Medulla oblongata (tissue), 1 donor: ENCODE measurements around the gene IMP3.
"Not testable (repeated sequence)": the region's sequence is repeated elsewhere in the genome, so short reads cannot be mapped to it uniquely, and the experiment has no call there.

Experiments used
- DNase-seq: peaks from one replicate; pipeline ENCODE4 v3.0.0-alpha.2; 2015; ENCODE audit errors: extremely low spot score

IMP3 gene

DNA sequence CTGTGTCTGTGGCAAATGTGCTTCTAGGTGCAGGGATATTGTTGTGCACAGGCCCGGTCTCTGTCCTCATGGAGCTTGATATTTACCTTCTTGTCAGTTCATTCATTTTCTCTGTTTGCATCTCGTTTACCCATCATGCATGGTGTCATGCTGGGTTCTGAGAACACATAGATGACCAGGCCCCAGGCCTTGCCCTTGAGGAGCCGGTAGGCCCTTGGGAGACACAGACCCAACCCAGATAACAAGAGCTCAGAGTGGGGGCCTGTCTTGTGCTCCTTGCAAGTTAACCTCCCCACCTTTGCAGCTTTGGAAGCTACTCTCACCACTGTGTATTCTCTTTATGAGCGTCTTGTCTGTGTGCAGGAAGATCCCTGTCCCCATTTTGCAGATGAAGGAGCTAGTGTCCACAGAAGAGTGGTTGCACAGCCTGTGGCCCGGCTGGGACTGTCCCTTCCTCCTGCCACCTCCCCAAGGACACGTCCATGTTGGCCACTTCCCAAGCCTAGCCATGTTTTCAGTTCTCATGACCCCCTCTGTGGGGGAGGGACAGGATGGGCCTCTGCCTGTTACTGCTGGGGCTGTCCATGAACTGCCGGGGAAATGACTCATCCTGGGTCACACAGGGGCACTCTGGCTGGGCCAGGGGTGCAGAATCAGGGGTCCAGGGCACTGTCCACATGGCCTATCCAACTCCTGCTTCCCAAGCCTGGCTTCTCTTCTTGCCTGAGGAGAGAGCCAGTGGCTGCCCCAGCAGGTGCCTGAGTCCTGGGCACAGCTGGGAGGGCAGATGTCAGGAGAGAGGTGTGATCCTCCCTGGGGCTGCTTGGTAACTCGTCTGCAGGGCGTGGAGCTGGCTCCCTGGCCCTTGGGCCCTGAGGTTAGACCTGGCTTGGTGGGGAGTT lies 11.1 kb upstream of the IMP3 start:
- DNase-seq, result no peak

DNA sequence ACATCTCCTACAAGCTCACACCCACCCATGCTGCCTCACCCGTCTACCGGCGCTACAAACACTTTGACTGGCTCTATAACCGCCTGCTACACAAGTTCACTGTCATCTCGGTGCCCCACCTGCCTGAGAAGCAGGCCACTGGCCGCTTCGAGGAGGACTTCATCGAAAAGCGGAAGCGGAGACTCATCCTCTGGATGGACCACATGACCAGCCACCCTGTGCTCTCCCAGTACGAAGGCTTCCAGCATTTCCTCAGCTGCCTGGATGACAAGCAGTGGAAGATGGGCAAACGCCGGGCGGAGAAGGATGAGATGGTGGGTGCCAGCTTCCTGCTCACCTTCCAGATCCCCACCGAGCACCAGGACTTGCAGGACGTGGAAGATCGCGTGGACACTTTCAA lies 9.8 kb upstream of the IMP3 start:
- no peak for DNase-seq

DNA sequence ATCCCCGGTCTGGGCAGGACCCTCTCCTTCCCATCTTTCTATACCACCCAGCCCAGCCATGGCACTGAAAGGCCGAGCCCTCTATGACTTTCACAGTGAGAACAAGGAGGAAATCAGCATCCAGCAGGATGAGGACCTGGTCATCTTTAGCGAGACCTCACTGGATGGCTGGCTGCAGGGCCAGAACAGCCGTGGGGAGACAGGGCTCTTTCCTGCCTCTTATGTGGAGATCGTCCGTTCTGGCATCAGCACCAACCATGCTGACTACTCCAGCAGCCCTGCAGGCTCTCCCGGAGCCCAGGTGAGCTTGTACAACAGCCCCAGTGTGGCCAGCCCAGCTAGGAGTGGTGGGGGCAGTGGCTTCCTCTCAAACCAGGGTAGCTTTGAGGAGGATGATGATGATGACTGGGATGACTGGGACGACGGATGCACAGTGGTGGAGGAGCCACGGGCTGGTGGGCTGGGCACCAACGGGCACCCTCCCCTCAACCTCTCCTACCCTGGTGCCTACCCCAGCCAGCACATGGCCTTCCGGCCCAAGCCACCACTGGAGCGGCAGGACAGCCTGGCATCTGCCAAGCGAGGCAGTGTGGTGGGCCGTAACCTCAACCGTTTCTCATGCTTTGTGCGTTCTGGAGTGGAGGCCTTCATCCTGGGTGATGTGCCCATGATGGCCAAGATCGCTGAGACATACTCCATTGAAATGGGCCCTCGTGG lies 9.2 kb upstream of the IMP3 start:
- DNase-seq, result no peak

DNA sequence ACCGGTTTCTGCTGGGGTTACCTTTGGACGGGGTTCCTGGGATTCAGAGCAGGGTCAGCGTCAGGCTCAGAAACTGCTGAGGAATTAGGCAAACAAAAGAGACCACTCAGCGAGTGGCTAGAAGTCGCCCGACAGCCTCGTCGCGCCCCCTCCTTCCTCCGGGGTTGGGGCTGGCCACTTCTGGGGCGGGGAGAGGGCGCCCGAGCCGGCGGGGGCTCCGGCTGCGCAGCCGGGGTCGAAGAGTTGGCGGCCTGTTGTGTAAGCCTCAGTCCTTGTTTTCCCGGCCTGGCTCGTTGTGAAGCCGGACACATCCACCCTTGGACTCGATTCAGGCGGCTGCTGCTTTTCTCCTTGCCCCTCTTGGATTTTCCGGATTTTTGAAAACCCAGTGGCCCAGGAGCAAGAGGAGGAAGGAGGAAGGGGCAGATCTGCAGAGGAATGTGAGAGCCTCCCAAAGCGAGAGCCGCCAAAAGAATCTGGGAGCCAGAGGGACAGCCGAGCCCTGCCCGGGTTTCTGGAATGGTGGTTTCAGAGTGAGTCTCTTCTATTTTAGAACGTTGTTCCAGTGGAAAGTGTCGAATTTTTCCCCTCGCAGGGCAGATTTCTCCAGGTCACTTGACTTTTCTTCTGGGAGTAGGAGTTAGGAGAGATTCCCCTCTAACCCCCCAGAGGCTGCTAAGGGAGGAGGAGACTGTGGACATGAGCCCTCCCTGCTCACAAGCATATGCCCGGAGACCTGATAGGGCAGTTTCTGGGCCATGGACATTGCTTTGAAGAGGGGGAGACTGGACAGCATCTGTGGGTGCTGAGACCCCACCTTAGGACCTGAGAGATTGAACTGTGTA lies 8.4 kb upstream of the IMP3 start:
- peak; percentile 49 for DNase-seq

DNA sequence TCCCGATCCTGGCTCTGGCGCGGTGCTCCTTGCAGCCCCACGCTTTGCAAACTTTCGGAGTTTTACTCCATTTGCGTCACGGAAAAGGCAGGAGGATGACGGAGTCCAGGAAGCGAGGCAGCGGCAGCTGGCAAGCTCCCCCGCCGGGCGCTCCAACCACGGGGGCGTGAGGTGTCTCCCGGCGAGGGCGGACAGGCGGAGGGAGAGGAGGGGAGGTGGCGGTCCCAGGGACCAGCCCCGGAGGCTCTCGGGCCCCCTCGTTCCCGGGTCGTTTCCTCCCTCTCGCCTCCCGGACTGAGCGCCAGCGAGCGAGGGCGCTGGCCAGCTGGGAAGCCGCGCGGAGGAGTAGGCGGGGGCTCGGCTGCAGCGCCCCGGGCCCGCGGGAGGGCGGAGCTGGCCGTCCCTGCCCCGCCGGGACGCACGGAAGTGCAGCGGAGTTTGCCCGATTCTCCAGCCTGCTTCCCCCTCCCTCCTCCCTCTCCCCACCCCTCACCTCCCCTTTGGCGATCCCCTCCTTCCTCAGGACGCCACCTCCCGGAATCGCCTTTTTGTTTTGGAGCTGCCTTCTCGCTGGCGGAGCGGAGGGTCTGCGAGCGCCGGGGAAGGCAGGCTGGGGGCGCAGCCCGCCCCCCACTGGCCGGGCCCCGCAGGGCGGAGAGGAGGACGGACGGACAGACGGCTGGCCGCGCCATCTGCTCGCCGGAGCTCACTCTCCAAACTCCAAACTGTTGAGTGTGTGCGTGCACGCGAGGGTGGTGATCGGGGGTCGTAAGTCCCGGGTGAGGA lies 7.5 kb upstream of the IMP3 start, which contains the start of gene SNX33:
TSS of gene SNX33 (plus strand) at position 543 of the 786 bp plus-strand sequence. CDS start 1,191 bp downstream, outside the sequence.
- DNase-seq, result peak; percentile 64

DNA sequence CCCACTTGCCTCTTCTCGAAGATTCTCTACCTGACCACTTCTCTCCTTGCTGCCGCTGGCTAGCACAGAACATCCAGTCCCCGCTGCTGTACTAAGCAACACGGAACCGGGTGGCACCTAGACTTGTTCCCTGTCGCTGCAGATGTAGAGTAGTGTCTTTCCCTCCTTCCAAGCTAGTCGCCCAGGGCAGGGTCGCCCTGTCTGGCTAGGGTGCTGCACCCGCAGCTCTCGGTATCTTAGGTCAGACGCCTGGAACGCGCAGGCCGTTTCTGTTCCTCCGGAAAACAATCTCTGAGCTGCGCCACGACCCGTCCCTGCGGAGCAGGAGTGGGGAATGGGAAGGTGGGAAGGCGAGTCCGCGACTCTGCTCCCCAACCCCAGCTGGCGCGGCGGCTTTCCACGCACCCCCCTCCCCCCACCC lies 6.9 kb upstream of the IMP3 start:
- peak; percentile 26 for DNase-seq

DNA sequence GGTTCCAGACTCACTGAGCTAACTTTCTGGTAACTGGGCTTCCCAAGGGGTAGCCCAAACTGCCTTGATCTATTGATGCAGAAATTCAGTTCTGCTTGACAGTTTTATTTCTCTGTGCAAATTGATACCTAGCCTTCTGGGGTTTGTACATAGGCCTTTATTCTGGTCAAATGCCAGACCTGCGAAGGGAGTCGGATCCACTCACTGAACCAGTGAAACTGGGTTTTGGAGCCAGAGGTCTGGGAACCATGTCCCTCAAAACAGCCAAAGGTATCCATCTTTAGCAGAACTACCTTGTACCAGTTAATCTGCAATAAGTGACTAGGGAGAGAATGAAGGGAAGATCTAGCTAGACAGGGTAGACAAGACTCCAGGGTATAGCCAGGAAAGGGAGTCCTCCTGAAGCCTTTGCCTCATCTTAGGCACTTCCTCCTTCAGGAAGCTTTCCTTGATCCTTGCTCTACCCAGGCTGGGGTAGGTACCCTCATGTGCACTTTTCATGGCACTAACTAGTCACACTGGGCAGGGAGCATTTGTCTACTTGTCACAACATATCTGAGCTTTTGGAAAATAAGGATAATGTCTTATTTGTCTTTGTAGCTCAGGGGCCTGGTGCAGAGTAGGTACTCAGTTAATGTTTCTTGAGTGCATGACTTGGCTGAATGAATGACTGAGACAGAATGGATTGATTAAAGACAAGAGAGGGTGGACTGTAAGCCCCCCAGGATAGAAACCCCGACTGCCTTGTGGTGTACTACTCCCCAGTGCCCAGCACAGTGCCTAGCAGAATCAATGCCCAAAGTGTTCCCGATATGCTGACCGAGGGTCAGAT lies 6.3 kb upstream of the IMP3 start:
- DNase-seq, result no peak

DNA sequence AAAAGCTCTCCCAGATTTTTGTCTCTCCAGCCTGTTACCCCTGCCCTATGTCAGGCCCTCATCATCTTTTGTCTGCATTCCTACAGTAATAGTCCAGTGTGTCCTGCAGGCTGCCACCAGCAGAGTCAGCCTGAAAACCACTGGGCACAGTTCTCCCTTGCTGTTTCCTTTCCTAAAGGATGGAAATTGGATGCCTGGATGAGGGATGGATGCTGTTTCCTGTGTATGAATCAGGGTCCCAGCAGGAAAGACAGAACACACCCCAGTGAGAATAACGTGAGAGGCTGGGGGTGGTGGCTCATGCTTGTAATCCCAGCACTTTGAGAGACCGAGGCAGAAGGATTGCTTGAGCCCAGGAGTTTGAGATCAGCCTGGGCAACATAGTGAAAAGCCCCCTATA lies 4.4 kb upstream of the IMP3 start:
- DNase-seq, result no peak

DNA sequence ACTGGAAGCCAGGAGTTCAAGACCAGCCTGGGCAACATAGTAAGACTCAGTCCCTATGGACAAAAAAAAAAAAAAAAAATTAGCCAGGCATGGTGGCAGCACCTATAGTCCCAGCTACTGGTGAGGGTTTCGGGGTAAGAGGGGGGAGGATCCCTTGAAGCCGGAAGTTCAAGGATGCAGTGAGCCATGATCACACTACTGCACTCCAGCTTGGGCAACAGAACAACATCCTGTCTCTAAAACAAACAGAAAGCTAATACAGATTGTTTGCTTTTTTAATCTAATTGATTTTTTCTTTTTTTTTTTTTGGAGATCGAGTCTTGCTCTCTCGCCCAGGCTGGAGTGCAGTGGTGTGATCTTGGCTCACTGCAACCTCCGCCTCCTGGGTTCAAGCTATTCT lies 1.6 kb upstream of the IMP3 start:
- no peak for DNase-seq

DNA sequence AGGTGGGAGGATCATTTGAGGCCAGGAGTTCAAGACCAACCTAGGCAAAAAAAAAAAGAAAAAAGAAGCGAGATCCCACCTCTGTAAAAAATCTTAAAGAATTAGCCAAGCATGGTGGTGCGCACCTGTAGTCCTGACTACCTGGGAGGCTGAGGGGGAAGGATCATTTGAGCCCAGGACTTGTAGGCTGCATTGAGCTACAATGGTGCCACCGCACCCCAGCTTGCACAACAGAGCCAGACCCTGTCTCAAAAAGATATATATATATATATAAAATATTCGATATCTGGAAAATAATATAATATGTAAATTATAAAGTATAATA lies 1.1 kb upstream of the IMP3 start:
- no peak for DNase-seq

DNA sequence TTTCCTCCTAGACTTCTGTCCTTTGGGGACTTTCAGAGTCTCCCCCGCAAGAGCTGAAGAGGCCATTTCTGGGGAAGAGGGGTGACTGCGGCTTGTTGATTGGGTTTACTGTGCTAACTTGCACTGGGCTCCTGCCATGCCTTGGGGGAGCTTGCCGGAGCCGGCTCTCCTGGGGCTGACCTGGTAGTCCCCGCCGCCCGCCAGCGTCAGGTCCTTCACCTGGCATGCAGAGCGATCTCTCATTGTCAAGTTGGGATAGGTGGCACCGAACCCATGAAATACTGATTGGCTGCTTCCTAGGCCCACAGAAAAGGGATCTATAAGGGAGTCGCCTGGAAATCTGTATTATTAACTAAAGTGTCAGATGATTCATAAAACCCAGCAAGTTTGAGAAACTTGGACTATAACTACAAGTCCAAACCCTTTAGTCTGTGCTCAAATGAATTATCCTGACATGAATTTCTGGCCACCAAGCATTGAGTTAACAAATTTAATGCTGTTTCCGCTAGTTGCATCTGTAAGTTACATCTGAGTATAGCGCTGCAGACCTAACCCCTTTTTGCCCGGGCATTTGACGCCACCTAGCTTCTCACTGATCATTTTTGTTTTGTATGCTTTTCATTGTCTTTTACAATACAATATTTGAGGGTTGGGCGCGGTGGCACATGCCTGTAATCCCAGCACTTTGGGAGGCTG lies 607 bp upstream of the IMP3 start:
- peak; percentile 37 for DNase-seq

DNA sequence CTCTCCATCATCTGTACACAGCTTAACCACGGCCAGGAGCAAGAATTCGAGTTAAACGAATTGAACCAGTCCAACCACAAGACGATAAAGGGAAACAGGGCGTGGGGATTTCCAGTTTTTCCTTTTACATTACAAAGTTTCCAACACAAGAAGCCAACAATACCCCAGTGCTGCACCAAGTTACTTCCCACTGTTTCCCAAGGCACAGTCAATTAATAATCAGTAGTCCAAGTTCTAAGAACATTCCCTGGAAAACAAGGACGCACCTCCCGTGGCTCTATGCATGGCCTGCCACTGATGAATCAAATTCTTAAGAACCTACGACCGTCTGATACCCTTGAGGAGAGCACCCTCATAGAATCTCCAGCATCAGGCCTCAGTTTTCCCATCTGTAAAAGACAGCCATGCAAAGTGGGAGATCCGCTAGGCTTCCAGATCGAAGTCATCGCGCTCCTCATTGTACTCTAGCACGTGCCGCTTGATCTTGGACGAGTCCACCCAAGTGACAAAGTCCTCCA lies 774 bp downstream of the IMP3 start:
- DNase-seq, result no peak

DNA sequence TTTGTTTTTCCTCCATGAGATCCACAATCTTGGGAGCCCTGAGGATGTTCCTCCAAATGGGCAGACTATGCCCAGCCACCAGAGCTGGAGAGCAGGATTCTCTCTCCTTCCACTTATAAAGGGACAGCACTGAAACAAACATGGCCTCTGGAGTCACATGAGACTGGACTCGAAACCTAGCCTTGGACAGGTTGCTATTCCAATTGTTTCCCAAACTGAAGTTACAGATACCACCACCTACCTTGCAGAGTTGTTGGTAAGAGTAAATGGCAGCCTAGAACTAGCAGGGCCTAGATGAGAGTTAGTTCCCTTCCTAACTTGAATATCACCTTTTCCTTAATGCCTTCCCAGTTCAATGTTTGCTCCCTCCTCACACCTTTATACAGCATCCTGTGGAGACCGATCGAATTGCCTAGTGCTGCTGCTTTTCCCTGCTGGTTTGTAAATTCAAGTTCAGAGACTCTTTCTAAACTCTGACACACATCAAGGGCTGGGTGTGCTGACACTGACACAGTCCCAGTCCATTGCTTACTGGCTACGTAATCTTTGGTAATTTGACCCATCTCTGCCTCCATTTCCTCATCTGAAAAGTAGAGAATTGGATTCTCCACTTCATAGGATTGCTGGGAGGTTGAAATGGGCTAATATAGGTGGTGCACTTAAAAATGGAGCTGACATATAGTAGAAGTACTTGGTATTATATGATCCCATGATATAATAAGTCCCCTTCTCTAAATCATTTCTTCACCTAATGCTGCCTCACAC lies 2.6 kb downstream of the IMP3 start:
- DNase-seq, result no peak

DNA sequence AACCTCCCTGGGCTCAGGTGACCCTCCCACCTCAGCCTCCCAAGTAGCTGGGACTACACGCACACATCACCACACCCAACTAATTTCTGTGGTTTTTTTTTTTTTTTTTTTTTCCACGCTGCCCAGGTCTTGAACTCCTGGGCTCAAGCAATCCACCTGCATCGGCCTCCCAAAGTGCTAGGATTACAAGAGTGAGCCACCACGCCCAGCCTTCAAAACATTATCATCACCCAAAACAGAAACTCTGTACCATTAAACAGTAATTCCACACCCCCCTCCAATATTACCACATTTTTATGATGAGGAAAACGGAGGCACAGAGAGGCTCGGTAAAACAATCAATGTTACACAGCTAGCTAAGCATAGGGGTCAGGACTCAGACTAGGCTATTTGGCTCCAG lies 4.0 kb downstream of the IMP3 start:
- no peak for DNase-seq

DNA sequence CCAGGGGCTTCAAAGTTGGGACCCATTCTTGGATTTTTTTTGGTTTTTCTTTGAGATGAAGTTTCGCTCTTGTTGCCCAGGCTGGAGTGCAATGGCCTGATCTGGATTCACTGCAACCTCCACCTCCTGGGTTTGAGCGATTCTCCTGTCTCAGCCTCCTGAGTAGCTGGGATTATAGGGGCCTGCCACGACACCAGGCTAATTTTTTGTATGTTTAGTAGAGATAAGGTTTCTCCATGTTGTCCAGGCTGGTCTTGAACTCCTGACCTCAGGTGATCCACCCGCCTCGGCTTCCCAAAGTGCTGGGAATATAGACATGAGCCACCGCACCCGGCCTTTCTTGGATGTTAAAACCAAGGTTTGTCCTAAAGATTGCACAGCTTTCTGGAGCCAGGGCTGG lies 6.1 kb downstream of the IMP3 start:
- not testable (repeated sequence) for DNase-seq

DNA sequence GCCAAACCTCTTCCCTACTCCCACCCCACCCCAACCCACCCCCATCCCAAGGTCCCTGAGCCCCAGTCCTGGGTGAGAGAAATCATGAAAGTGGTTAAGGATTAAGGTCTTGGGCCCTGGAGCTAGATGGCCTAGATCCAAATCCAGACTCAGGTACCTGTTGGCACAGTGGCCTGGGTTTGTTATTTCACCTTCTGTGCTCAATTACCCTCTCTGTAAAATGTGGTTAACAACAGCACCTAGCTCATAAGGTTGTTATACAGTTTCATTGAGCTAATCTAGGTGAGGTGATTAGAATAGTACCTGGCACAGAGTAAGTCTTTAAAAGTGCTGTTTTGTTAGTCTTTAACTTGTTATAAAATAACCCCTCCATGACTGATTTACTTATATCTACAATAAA lies 8.1 kb downstream of the IMP3 start:
- no peak for DNase-seq

DNA sequence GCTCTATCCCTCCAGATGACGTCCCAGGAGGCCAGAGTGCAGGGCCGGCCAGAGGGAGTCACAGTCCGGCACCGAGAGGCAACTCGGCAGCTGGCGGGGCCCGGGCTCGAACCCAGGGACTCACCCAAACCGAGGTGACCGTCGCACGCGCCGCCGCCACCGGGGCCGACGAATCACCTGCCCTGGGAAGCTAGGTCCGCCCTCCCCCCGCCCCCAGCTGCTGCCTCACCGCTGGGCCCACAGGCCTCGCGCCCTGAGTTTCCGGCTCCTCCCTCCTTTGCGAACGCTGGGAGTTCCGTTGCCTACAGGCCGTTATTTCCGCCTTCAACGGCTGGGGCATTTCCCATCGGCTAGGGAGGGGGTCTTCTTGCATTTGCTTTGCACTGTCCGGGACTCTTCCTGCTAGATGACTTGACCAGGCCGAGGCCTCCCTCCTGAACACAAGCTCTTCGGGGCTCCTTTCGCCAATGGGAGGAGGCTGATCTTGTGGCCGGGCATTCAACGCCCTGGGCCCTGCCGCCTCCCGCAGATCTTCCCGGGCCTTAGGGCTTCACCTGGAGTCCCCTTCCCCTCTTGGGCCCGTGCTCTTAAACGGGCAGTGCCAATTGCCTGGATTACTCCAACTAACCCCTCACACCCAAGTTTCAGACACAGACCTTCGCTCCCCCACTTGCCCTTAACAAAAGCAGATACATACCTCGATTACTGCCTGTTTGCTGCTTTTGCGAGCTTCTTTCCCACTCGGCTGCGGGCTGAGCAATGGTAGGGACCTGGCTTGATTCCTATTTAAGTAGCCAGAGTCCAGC lies 14.3 kb downstream of the IMP3 start, which contains the start of gene SNUPN:
TSS of gene SNUPN (minus strand) at position 184 of the 806 bp plus-strand sequence. CDS start 4,674 bp downstream, outside the sequence.
- DNase-seq, result peak; percentile 96

DNA sequence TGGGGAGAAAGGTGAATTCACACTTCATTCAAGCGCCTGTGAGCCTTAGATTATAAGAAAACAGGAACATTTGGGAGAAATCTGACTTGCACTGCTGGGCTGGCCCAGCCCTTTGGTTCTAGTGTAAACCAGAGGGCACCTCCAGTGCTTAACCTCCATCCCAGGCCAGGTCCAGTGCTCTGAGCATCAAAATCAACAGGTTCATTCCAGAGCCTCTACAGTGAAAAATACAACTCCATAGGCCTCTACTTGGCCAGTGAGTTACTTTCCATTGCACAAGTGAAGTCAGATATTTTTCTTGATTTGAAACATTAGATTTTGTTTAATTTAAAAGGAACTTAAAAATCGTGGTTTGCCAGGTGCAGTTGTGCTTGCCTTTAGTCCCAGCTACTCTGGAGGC lies 17.5 kb downstream of the IMP3 start:
- DNase-seq, result no peak
